OCI-LY7 (cell line): ENCODE data around the gene OR6J1.

Experiments
- EZH2phosphoT487 ChIP-seq: fragments of 200-600 bp; sonication (generic); IDR thresholded peaks from 2 replicates; pipeline ENCODE4 v1.6.1; 2018; ENCODE audit warnings: low read depth, borderline replicate concordance, mild to moderate bottlenecking, mixed run types, antibody characterized with exemption, low read length, moderate library complexity, mixed read lengths
- TF ChIP-seq, protein P1 (sequence below): fragments of 200-600 bp; sonication (generic); conservative IDR thresholded peaks from 2 replicates; pipeline ENCODE4 v1.5.1; 2014; ENCODE audit warnings: mild to moderate bottlenecking, antibody characterized with exemption, low read length, moderate library complexity, mixed read lengths

DNA sequence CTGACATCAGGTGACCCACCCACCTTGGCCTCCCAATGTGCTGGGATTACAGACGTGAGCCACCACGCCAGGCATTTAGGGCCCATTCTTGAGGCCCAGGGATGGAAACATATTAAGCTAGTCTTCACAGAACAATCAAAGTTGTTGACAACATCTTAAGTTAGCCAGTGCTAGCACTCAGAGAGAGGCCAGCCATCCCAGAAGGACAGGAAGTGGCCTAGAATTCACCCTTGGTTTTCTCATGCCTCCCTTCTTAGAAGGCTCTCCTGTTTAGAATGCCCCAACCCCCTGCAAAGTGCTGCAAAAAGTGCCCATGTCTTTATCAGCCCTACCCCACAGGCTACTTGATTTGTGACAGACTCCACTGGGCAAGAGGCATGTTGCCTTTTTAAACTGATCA is 12.1 kb upstream of the OR6J1 start:
- TF ChIP-seq, protein P1, sequence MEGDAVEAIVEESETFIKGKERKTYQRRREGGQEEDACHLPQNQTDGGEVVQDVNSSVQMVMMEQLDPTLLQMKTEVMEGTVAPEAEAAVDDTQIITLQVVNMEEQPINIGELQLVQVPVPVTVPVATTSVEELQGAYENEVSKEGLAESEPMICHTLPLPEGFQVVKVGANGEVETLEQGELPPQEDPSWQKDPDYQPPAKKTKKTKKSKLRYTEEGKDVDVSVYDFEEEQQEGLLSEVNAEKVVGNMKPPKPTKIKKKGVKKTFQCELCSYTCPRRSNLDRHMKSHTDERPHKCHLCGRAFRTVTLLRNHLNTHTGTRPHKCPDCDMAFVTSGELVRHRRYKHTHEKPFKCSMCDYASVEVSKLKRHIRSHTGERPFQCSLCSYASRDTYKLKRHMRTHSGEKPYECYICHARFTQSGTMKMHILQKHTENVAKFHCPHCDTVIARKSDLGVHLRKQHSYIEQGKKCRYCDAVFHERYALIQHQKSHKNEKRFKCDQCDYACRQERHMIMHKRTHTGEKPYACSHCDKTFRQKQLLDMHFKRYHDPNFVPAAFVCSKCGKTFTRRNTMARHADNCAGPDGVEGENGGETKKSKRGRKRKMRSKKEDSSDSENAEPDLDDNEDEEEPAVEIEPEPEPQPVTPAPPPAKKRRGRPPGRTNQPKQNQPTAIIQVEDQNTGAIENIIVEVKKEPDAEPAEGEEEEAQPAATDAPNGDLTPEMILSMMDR = no peak
- TF ChIP-seq EZH2phosphoT487 = no peak
